GM18861 (cell line): ENCODE data around the gene ATP10A.
"Not testable (repeated sequence)": the region's sequence is repeated elsewhere in the genome, so short reads cannot be mapped to it uniquely, and the experiment has no call there.

ENCODE experiments used
- ATAC-seq: cut with Tn5 transposase; IDR thresholded peaks from one replicate; pipeline ENCODE4 v1.9.1; 2021; ENCODE audit not compliant: unreplicated experiment

ATP10A gene

GRCh38 chr15:25667829-25668228, 195.3 kb downstream of the ATP10A start:
- no peak for ATAC-seq

GRCh38 chr15:25665913-25666312, 197.2 kb downstream of the ATP10A start:
- no peak for ATAC-seq

GRCh38 chr15:25664761-25665160, 198.4 kb downstream of the ATP10A start:
- no peak for ATAC-seq

GRCh38 chr15:25663515-25663914, 199.6 kb downstream of the ATP10A start:
- no peak for ATAC-seq

- ATAC-seq: no peak
Measured at GRCh38 chr15:25661898-25662297, 201.2 kb downstream of the ATP10A start.

- ATAC-seq: no peak
Measured at GRCh38 chr15:25659251-25659650, 203.9 kb downstream of the ATP10A start.

- no peak for ATAC-seq
Measured at GRCh38 chr15:25658560-25658959, 204.6 kb downstream of the ATP10A start.

- no peak for ATAC-seq
Measured at GRCh38 chr15:25655207-25655948, 207.7 kb downstream of the ATP10A start.

- no peak for ATAC-seq
Measured at GRCh38 chr15:25653371-25653770, 209.8 kb downstream of the ATP10A start.

- no peak for ATAC-seq
Measured at GRCh38 chr15:25652704-25653103, 210.4 kb downstream of the ATP10A start.

GRCh38 chr15:25649390-25649789, 213.7 kb downstream of the ATP10A start:
- no peak for ATAC-seq

- ATAC-seq: no peak
Measured at GRCh38 chr15:25643120-25643519, 220.0 kb downstream of the ATP10A start.

- no peak for ATAC-seq
Measured at GRCh38 chr15:25641762-25642161, 221.4 kb downstream of the ATP10A start.

- ATAC-seq: no peak
Measured at GRCh38 chr15:25641361-25641760, 221.8 kb downstream of the ATP10A start.

- not testable (repeated sequence) for ATAC-seq
Measured at GRCh38 chr15:25640959-25641358, 222.2 kb downstream of the ATP10A start.

GRCh38 chr15:25640381-25640780, 222.7 kb downstream of the ATP10A start:
- ATAC-seq: no peak

- ATAC-seq: not testable (repeated sequence)
Measured at GRCh38 chr15:25636486-25636885, 226.6 kb downstream of the ATP10A start.

GRCh38 chr15:25635191-25635590, 227.9 kb downstream of the ATP10A start:
- no peak for ATAC-seq

- ATAC-seq: no peak
Measured at GRCh38 chr15:25633862-25634261, 229.3 kb downstream of the ATP10A start.

GRCh38 chr15:25631971-25632370, 231.2 kb downstream of the ATP10A start:
- ATAC-seq: no peak
